Uterus (tissue), 4 donors: Measurements from ENCODE around the gene FCN3. TPM values are rescaled to one million over a fixed set of nuclear protein-coding genes. Genes with fewer than 3 reads are reported as not detected.

Experiments
- DNase-seq, 2 donors: peaks; one replicate each; pipeline ENCODE4 v3.0.0-alpha.2; 2019 to 2020
- H3K27ac ChIP-seq, 2 donors: fragments of 200-600 bp; sonication (generic); 1 replicate in 1 of 2; 2 replicates in 1 of 2; pipeline ENCODE4 v1.5.1; 2016 to 2018
- H3K27me3 ChIP-seq, 2 donors: fragments of 200-600 bp; sonication (generic); one replicate each; pipeline ENCODE4 v1.5.1; 2018 to 2019; ENCODE audit warnings: control low read depth in 1 of 2
- H3K36me3 ChIP-seq, 2 donors: fragments of 200-600 bp; sonication (generic); one replicate each; pipeline ENCODE4 v1.5.1; 2019; ENCODE audit warnings: control low read depth in 1 of 2
- H3K4me1 ChIP-seq, 2 donors: fragments of 200-600 bp; sonication (generic); one replicate each; pipeline ENCODE4 v1.5.1; 2018 to 2019; ENCODE audit warnings: control low read depth in 1 of 2
- H3K4me3 ChIP-seq, 2 donors: fragments of 200-600 bp; sonication (generic); 1 replicate in 1 of 2; 2 replicates in 1 of 2; pipeline ENCODE4 v1.5.1; 2018 to 2019; ENCODE audit warnings: mild to moderate bottlenecking in 1 of 2
- H3K9me3 ChIP-seq, 2 donors: fragments of 200-600 bp; sonication (generic); one replicate each; pipeline ENCODE4 v1.5.1; 2019; ENCODE audit warnings: control low read depth in 1 of 2
- POLR2A ChIP-seq, 2 donors: fragments of 450-650 bp; IDR thresholded peaks; one replicate each; pipeline ENCODE4 v1.6.1; 2016; ENCODE audit warnings: antibody characterized with exemption in 2 of 2, mild to moderate bottlenecking in 1 of 2, moderate library complexity in 1 of 2
- intact Hi-C: fragments of 100-400 bp; cut with DNase I; formaldehyde crosslinking; loops from one replicate; pipeline ENCODE4 v1.15.1; 2023; ENCODE audit warnings: low total_unique reads
- total RNA-seq, 4 donors: library from RNA; depleted of rRNA in 3 of 4; stranded (reverse); fragments of >200 nt in 3 of 4; gene quantifications; one replicate each; pipeline versions ENCODE4 v1.1.0 to v1.2.4, GENCODE V29; 2014 to 2023
- TF ChIP-seq, protein P1 (sequence below), 4 experiments: fragments of 200-600 bp in 2 of 4; fragments of 450-650 bp in 2 of 4; sonication (generic) in 2 of 4; IDR thresholded peaks; one replicate each; pipeline ENCODE4 v1.5.1; 2016 to 2019; ENCODE audit warnings: antibody characterized with exemption in 4 of 4, mild to moderate bottlenecking in 2 of 4, moderate library complexity in 1 of 4
- donor health status: DM: yes; HTN: yes; CAD: no.

The FCN3 gene
- total RNA-seq, 4 donors from 2014 or later: 2.1 to 4.7 (median 2.4) TPM; not detected in 1

DNA sequence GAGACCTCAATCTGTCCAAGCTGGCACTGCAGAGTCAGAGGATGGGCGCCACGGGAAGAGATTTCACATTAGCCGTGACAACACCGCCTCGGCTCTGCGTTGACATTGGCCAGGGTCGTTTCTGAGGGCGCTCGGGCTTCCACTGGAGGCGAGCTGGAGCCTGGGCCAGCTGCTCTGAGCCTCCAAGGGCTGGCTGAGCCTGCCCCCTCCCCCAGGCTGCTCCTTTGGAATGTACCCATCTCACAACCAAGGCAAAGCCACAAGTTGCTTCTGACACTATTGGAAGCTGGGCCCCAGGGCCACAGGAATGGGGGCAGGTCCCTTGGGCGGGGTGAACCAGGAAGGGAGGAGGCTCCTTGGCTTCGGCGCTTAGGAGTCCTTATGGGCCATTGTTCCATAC is 30.4 kb upstream of the FCN3 start:
- Histone ChIP-seq H3K36me3 (no peaks in the 10 kb centered on the region), H3K9me3 (no peaks in the 10 kb centered on the region), H3K27me3 (no peaks in the 10 kb centered on the region), H3K4me1 (peaks cover 6 to 23% of the 10 kb centered on the region in 2 donors), H3K4me3 (no peak overlapping the region), H3K27ac (peak overlapping the region; percentile 81 to 84)
- intact Hi-C loops: no loop called here
- peak in 1 of 2 donors; percentile 45 for DNase-seq
- no peak for TF ChIP-seq POLR2A (IDR thresholded peaks at IDR 0.05)
- TF ChIP-seq, protein P1, sequence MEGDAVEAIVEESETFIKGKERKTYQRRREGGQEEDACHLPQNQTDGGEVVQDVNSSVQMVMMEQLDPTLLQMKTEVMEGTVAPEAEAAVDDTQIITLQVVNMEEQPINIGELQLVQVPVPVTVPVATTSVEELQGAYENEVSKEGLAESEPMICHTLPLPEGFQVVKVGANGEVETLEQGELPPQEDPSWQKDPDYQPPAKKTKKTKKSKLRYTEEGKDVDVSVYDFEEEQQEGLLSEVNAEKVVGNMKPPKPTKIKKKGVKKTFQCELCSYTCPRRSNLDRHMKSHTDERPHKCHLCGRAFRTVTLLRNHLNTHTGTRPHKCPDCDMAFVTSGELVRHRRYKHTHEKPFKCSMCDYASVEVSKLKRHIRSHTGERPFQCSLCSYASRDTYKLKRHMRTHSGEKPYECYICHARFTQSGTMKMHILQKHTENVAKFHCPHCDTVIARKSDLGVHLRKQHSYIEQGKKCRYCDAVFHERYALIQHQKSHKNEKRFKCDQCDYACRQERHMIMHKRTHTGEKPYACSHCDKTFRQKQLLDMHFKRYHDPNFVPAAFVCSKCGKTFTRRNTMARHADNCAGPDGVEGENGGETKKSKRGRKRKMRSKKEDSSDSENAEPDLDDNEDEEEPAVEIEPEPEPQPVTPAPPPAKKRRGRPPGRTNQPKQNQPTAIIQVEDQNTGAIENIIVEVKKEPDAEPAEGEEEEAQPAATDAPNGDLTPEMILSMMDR (IDR thresholded peaks at IDR 0.05): no peak

DNA sequence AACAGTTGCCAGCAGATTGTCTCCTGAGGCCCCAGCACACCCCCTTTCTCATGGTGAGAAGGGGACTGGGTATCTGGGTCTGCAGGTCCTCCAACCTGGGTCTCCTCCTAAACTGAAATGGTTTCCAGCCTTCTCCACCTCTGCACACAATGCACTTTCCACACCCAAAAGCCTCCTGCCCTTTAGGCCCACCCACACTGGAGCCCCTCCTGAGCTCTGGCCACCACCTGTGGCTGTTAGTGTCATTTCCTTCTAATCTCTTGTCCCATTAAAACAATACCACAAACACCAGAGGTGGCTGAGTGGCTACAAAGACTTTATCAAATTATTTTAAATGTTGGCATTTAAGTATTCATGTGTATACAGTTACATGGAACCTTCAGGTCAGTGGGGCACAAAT is 29.3 kb upstream of the FCN3 start:
- H3K4me1 ChIP-seq: peaks cover 6 to 23% of the 10 kb centered on the region in 2 donors
- no peak for DNase-seq
- H3K36me3 ChIP-seq: no peaks in the 10 kb centered on the region
- H3K27ac ChIP-seq: peak overlapping the region; percentile 81 to 84
- H3K4me3 ChIP-seq: no peak overlapping the region
- no peaks in the 10 kb centered on the region for H3K9me3 ChIP-seq
- intact Hi-C loops: loop anchor here (5.0 kb wide), 1 partner anchor 203 kb away; no protein-coding TSS in a partner anchor
- TF ChIP-seq POLR2A (IDR thresholded peaks at IDR 0.05): no peak
- TF ChIP-seq, protein P1 (IDR thresholded peaks at IDR 0.05): no peak
- H3K27me3 ChIP-seq: no peaks in the 10 kb centered on the region

DNA sequence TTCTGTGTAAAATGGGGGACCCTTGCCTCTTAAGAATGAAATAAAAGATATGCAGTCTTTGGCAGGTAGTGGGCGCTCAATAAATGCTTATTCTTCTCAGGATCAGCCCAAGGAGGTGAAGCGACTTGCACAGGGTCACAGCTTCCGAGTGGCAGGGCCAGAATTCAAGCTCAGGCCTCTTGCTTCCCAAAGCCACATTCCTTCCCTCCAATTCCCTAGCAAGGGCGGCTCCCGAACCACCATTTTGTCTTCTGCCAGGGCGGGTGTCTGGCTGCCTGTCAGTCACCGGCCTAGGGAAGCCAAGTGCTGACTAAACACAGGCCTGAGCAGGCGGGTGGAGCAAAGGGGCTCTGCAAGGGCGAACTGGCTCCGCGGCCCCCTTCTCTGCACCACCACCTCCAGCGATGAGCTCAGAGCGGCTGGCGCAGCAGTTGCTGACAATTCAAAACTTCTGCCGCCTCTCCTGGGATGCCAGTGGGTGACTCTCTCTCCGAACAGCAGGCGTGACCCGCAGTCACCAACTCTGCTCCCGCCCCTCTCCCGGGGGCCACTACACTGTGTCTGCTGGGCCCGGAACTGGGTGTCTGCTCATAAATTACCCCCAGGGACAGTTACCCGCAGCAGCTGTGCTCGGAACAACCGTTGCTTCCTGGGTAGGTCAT is 28.6 kb upstream of the FCN3 start:
- intact Hi-C loops: loop anchor here (5.0 kb wide), 1 partner anchor 204 kb away; no protein-coding TSS in a partner anchor
- no peak overlapping the region for H3K4me3 ChIP-seq
- TF ChIP-seq, protein P1 (IDR thresholded peaks at IDR 0.05): peak in 2 of 4 experiments; percentile 19 to 34
- no peak for TF ChIP-seq POLR2A (IDR thresholded peaks at IDR 0.05)
- H3K27me3 ChIP-seq: no peaks in the 10 kb centered on the region
- peak; percentile 78 to 84 for DNase-seq
- H3K27ac ChIP-seq: peak overlapping the region; percentile 81 to 84
- peaks cover 6 to 23% of the 10 kb centered on the region in 2 donors for H3K4me1 ChIP-seq
- H3K9me3 ChIP-seq: no peaks in the 10 kb centered on the region
- H3K36me3 ChIP-seq: no peaks in the 10 kb centered on the region

DNA sequence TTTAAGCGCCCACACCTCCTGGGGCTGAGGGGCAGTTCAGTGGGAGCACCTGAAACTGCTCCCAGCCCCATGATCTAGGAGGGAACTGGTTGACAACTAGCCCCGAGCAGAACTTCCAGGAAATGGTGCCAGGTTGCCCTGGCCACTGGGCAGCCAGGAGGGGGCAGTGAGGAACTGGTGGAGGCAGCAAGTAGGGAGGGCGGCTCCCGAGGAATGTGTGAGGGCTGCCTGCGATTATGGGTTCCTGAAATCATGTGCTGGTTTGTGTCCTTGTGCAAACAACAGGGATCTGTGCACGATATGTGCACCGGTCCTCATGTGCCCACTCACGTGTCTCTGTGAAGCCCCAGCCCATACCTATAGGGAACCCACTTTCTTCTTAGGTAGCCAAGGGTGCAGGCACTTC is 27.7 kb upstream of the FCN3 start:
- TF ChIP-seq, protein P1 (IDR thresholded peaks at IDR 0.05): peak; percentile 65 to 69 (median 66)
- TF ChIP-seq POLR2A (IDR thresholded peaks at IDR 0.05): no peak
- intact Hi-C loops: loop anchor here (5.0 kb wide), 1 partner anchor 205 kb away; no protein-coding TSS in a partner anchor
- H3K4me1 ChIP-seq: peaks cover 6 to 23% of the 10 kb centered on the region in 2 donors

DNA sequence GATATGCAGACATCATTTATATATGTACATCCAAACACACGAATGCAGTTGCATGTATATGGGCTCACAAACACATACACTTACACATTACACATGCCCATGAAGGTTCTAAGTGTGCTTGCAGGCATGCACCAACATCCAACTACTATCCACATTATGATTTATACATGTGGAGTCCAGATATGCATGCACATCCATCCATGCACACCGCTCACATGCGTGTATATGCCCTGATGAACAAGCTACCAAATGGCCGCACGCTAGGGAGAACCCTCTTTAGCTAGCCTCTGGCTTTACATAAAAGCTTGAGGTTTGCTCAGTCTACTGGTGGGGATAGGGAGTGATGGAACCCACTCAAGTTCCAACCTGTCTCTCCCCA is 26.3 kb upstream of the FCN3 start:
- no peak overlapping the region for H3K27ac ChIP-seq
- no peak overlapping the region for H3K4me3 ChIP-seq
- H3K27me3 ChIP-seq: no peaks in the 10 kb centered on the region
- no peaks in the 10 kb centered on the region for H3K9me3 ChIP-seq
- DNase-seq: no peak
- no peaks in the 10 kb centered on the region for H3K36me3 ChIP-seq
- peaks cover 6 to 17% of the 10 kb centered on the region in 2 donors for H3K4me1 ChIP-seq
- no peak for TF ChIP-seq POLR2A (IDR thresholded peaks at IDR 0.05)
- TF ChIP-seq, protein P1 (IDR thresholded peaks at IDR 0.05): no peak
- intact Hi-C loops: loop anchor here (5.0 kb wide), 1 partner anchor 206 kb away; no protein-coding TSS in a partner anchor

More for the DNA sequence above, 27.7 kb upstream of the FCN3 start:
- H3K36me3 ChIP-seq: no peaks in the 10 kb centered on the region
- H3K27ac ChIP-seq: peak overlapping the region; percentile 81 to 84
- DNase-seq: peak; percentile 72 to 75
- H3K27me3 ChIP-seq: no peaks in the 10 kb centered on the region
- H3K4me3 ChIP-seq: no peak overlapping the region
- H3K9me3 ChIP-seq: no peaks in the 10 kb centered on the region
